ENCODE results near the gene C1orf105.

The C1orf105 gene

DNA sequence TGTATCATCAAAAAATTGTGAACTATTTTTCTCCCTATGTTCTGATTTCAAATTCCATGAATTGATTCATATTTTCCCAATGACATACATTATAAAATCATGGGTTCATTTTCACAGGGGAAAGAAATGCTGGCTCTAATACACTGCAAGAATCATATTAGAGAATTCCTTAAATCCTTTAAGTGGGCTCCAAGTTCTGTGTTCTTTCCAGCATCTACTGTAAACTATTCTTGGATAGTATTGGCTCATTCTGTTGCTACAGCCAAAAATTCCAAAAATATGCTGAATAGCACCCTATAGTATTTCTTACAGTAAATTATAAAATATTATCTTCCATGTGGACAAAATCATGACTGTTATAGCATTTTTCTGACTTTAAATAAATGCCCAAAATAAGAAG, 19.0 kb upstream of the C1orf105 start:
- CTCF ChIA-PET: interaction anchor here (0.7 to 2.7 kb wide), 4 partner anchors 25 to 402 kb away, joined by 3 to 13 read pairs (median 4); no protein-coding TSS in a partner anchor
- TF ChIP-seq ZNF394 (tag by site-specific recombination; IDR thresholded peaks at IDR 0.05; ENCODE audit: borderline replicate concordance) (no peak), ZNF830 (tag by site-specific recombination; IDR thresholded peaks at IDR 0.05; ENCODE audit: low read depth) (no peak), SP7 (tag by site-specific recombination; IDR thresholded peaks at IDR 0.05) (no peak), SP2 (tag by site-specific recombination; IDR thresholded peaks at IDR 0.05) (no peak), ZBTB1 (tag by site-specific recombination; IDR thresholded peaks at IDR 0.05) (no peak), ZNF426 (tag by site-specific recombination; IDR thresholded peaks at IDR 0.05) (no peak), WT1 (tag by site-specific recombination; IDR thresholded peaks at IDR 0.05) (no peak), ZSCAN16 (tag by site-specific recombination; IDR thresholded peaks at IDR 0.05) (no peak), ZNF404 (tag by site-specific recombination; IDR thresholded peaks at IDR 0.05) (no peak), ZNF202 (tag by site-specific recombination; IDR thresholded peaks at IDR 0.05; ENCODE audit: borderline replicate concordance) (no peak), ZNF768 (tag by site-specific recombination; IDR thresholded peaks at IDR 0.05) (no peak), KLF1 (tag by site-specific recombination; IDR thresholded peaks at IDR 0.05) (no peak), SALL2 (tag by site-specific recombination; IDR thresholded peaks at IDR 0.05; ENCODE audit: borderline replicate concordance) (no peak), REPIN1 (tag by site-specific recombination; IDR thresholded peaks at IDR 0.05; ENCODE audit: low read depth) (no peak)
- TF ChIP-seq, protein P1, sequence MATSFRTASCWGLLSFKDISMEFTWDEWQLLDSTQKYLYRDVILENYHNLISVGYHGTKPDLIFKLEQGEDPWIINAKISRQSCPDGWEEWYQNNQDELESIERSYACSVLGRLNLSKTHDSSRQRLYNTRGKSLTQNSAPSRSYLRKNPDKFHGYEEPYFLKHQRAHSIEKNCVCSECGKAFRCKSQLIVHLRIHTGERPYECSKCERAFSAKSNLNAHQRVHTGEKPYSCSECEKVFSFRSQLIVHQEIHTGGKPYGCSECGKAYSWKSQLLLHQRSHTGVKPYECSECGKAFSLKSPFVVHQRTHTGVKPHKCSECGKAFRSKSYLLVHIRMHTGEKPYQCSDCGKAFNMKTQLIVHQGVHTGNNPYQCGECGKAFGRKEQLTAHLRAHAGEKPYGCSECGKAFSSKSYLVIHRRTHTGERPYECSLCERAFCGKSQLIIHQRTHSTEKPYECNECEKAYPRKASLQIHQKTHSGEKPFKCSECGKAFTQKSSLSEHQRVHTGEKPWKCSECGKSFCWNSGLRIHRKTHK (tag by site-specific recombination; IDR thresholded peaks at IDR 0.05): no peak
- TF ChIP-seq, protein P2, sequence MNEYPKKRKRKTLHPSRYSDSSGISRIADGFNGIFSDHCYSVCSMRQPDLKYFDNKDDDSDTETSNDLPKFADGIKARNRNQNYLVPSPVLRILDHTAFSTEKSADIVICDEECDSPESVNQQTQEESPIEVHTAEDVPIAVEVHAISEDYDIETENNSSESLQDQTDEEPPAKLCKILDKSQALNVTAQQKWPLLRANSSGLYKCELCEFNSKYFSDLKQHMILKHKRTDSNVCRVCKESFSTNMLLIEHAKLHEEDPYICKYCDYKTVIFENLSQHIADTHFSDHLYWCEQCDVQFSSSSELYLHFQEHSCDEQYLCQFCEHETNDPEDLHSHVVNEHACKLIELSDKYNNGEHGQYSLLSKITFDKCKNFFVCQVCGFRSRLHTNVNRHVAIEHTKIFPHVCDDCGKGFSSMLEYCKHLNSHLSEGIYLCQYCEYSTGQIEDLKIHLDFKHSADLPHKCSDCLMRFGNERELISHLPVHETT (tag by site-specific recombination; IDR thresholded peaks at IDR 0.05): no peak
- TF ChIP-seq, protein P3, sequence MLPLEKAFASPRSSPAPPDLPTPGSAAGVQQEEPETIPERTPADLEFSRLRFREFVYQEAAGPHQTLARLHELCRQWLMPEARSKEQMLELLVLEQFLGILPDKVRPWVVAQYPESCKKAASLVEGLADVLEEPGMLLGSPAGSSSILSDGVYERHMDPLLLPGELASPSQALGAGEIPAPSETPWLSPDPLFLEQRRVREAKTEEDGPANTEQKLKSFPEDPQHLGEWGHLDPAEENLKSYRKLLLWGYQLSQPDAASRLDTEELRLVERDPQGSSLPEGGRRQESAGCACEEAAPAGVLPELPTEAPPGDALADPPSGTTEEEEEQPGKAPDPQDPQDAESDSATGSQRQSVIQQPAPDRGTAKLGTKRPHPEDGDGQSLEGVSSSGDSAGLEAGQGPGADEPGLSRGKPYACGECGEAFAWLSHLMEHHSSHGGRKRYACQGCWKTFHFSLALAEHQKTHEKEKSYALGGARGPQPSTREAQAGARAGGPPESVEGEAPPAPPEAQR (tag by site-specific recombination; IDR thresholded peaks at IDR 0.05): no peak
- TF ChIP-seq, protein P4, sequence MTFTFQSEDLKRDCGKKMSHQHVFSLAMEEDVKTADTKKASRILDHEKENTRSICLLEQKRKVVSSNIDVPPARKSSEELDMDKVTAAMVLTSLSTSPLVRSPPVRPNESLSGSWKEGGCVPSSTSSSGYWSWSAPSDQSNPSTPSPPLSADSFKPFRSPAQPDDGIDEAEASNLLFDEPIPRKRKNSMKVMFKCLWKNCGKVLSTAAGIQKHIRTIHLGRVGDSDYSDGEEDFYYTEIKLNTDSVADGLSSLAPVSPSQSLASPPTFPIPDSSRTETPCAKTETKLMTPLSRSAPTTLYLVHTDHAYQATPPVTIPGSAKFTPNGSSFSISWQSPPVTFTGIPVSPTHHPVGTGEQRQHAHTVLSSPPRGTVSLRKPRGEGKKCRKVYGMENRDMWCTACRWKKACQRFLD (tag by site-specific recombination; IDR thresholded peaks at IDR 0.05): no peak
- TF ChIP-seq, protein P5, sequence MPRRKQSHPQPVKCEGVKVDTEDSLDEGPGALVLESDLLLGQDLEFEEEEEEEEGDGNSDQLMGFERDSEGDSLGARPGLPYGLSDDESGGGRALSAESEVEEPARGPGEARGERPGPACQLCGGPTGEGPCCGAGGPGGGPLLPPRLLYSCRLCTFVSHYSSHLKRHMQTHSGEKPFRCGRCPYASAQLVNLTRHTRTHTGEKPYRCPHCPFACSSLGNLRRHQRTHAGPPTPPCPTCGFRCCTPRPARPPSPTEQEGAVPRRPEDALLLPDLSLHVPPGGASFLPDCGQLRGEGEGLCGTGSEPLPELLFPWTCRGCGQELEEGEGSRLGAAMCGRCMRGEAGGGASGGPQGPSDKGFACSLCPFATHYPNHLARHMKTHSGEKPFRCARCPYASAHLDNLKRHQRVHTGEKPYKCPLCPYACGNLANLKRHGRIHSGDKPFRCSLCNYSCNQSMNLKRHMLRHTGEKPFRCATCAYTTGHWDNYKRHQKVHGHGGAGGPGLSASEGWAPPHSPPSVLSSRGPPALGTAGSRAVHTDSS (tag by site-specific recombination; IDR thresholded peaks at IDR 0.05): no peak
- POLR2A ChIA-PET: no interaction called here

DNA sequence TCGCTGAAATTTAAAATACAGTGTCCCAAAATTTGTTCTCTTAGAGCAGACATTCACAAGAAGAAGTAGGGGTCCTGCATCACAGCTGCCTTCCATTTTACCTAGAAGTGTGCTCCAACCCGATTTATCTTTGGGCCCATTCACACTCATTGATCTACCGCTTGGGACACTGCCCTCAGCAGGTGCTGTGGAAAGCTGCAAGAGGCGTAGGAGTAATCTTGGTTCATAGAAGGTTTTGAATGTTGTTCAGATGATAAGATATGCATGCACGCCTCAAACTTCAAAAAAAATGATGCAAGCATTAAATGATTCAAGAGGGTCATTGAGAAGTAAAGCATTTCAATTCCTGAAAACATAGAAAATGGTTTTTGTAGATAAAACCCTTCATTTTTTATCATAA, 18.6 kb upstream of the C1orf105 start:
- no peaks in the 10 kb centered on the region for H3K4me1 ChIP-seq (ENCODE audit: control insufficient read depth, insufficient read depth, low read length)
- no peaks in the 10 kb centered on the region for H3K36me3 ChIP-seq (ENCODE audit: control insufficient read depth in 2 of 2, insufficient read depth in 1 of 2, low read length in 2 of 2)
- no peak overlapping the region for H3K27ac ChIP-seq (ENCODE audit: extremely low read depth, low read depth, low read length)
- ChIA-PET CTCF (interaction anchor here (0.7 to 2.7 kb wide), 7 partner anchors 10 to 402 kb away, joined by 3 to 13 read pairs (median 4); no protein-coding TSS in a partner anchor), POLR2A (no interaction called here)
- H3K4me3 ChIP-seq (ENCODE audit: low read depth, low read length): no peak overlapping the region
- no peaks in the 10 kb centered on the region for H3K9me3 ChIP-seq (ENCODE audit: control insufficient read depth, insufficient read depth, low read depth, low read length)
- TF ChIP-seq ZNF670 (tag by site-specific recombination; IDR thresholded peaks at IDR 0.05; ENCODE audit: low read depth) (no peak), ZNF510 (tag by site-specific recombination; IDR thresholded peaks at IDR 0.05; ENCODE audit: insufficient replicate concordance) (no peak), ZNF140 (tag by site-specific recombination; IDR thresholded peaks at IDR 0.05) (no peak), ZNF473 (tag by site-specific recombination; IDR thresholded peaks at IDR 0.05) (no peak), BCL11B (tag by site-specific recombination; IDR thresholded peaks at IDR 0.05; ENCODE audit: low read depth) (no peak)
- TF ChIP-seq, protein P6, sequence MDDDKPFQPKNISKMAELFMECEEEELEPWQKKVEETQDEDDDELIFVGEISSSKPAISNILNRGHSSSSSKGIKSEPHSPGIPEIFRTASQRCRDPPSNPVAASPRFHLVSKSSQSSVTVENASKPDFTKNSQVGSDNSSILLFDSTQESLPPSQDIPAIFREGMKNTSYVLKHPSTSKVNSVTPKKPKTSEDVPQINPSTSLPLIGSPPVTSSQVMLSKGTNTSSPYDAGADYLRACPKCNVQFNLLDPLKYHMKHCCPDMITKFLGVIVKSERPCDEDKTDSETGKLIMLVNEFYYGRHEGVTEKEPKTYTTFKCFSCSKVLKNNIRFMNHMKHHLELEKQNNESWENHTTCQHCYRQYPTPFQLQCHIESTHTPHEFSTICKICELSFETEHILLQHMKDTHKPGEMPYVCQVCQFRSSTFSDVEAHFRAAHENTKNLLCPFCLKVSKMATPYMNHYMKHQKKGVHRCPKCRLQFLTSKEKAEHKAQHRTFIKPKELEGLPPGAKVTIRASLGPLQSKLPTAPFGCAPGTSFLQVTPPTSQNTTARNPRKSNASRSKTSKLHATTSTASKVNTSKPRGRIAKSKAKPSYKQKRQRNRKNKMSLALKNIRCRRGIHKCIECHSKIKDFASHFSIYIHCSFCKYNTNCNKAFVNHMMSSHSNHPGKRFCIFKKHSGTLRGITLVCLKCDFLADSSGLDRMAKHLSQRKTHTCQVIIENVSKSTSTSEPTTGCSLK (tag by site-specific recombination; IDR thresholded peaks at IDR 0.05): no peak

More for the DNA sequence above, 19.0 kb upstream of the C1orf105 start:
- Histone ChIP-seq H3K9me3 (ENCODE audit: control insufficient read depth, insufficient read depth, low read depth, low read length) (no peaks in the 10 kb centered on the region), H3K4me3 (ENCODE audit: low read depth, low read length) (no peak overlapping the region), H3K27ac (ENCODE audit: extremely low read depth, low read depth, low read length) (no peak overlapping the region), H3K36me3 (ENCODE audit: control insufficient read depth in 2 of 2, insufficient read depth in 1 of 2, low read length in 2 of 2) (no peaks in the 10 kb centered on the region), H3K4me1 (ENCODE audit: control insufficient read depth, insufficient read depth, low read length) (no peaks in the 10 kb centered on the region)

Data from HEK293 (cell line).